Measurements from ENCODE around the gene SOX1.

SOX1 gene

DNA sequence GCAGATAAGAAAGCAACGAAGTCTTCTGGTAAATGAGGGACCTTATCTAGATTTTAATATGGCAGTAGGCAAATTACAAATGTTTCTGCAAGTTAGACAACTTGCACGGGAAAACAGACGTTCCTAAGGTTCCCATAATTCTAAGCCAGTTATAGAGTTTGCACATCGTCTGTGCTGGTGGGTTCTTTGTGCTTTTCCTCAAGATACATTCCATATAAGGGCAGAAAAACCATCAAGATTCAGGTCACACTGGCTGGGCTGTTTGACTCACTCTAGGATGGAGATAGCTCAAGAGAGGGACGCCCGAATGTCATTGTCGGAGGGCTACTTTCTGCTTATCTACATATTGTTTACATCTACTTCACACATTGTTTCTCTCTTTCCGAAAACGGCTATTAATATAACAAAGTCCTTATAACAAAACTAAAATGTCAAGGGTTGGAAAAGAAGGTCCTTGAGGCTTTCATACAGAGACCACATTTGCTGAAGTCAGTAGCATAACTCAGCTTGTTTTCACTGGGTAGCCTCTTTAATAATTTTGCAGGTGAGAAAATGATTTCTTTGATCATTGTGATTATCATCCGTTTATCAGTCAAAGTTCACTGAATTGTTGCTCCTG lies 44.4 kb downstream of the SOX1 start:
- no peak for DNase-seq

GRCh38 chr13:112112534-112113276 lies 45.8 kb downstream of the SOX1 start:
- no peak for DNase-seq

GRCh38 chr13:112113348-112113747 lies 46.4 kb downstream of the SOX1 start:
- no peak for DNase-seq

- DNase-seq: no peak
Measured at GRCh38 chr13:112113851-112114250, 46.9 kb downstream of the SOX1 start.

GRCh38 chr13:112114391-112114790 lies 47.4 kb downstream of the SOX1 start:
- no peak for DNase-seq

GRCh38 chr13:112115403-112116091 lies 48.6 kb downstream of the SOX1 start:
- no peak for DNase-seq

DNA sequence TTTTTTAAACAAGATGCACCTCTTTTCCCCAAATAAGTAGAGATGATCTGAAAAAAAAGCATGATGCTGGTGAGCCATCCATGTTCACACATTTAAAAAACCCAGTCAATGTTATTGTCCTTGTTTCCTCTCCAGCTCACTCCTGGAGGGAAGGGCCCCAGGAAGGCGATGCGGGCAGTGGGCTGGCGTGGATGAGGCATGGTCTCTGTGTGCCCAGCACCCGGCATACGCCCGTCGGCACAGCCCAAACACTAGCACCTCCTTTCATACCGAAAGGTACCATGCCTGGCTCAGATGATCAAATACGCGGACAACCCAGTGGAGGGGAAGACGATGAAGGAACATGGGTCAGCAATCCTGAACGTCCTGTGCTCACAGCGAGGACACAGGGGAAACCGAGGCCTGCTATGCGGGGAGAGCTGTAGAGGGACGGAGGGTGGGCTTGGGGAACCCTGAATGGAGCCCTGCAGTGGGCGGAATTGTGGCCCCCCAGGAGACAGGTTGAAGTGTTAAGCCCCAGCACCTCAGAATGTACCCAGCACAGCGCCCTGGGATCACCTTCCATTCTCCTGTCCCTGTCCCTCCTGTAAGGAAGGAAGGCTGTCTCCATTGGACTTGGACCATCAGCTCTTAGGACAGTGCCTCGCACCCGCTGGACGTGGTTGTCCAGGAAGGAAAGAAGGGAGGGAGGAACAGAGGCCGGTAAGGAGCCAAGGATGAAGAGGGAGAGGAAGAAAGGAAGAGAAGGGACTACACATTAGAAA lies 49.4 kb downstream of the SOX1 start:
- DNase-seq: no peak

- DNase-seq: no peak
Measured at GRCh38 chr13:112117258-112117954, 50.5 kb downstream of the SOX1 start.

GRCh38 chr13:112117955-112118302 lies 51.0 kb downstream of the SOX1 start:
- no peak for DNase-seq

DNA sequence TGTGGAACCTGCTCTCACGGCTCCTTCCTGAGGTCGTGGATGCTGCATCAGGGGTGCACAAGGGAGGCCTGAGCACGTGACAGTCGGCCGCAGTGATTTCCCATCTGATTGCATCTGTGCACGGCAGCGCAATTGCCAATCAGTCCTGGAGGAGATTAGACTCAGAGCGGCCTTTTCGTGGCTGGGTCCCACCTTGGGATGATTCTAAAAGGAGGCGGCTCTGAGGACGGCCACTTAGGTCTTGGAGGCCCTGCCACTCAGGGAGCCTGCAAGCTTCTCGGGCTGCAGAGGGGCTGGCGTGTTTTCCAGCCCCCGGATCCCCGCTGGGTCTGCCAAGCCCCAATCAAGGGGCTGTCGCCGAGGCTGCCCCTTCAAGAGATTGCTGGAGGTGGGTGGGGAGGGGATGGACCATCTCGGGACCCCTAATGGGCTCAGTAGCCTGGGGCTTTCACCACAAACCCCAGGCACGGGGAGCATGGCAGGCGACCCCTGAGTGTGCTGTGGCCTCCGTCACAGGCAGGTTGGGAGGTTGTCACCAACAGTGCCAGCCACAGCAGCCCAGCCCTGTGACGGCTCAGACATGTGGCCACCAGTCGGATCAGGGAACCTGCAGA lies 51.6 kb downstream of the SOX1 start:
- DNase-seq: no peak

- no peak for DNase-seq
Measured at GRCh38 chr13:112119192-112120030, 52.5 kb downstream of the SOX1 start.

DNA sequence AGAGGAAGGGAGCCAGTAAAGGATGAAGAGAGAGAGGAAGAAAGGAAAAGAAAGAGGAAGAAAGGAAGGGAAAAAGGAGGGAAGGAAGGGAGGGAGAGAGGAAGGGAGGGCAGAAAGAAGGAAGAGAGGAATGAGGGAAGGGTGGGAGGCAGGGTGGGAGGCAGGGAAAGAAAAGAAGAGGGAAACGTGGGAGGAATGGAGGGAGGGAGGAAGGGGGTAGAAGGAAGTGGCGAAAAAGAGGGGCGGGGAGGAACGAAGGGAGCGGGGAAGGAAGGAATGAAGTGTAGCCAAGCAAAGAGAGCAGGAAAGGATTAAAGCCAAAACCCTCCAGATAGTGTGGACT lies 53.1 kb downstream of the SOX1 start:
- DNase-seq: no peak

Measured in stimulated activated CD4-positive, alpha-beta T cell treated with anti-CD3 and anti-CD28 coated beads, Interleukin-15, amount 100 ng/mL, for 24 hours (primary cell).